GM19395 (cell line): Measurements from ENCODE around the gene GATA6.

ENCODE experiments used
- ATAC-seq: cut with Tn5 transposase; IDR thresholded peaks from one replicate; pipeline ENCODE4 v1.9.1; 2021; ENCODE audit warnings: mild to moderate bottlenecking, moderate library complexity; ENCODE audit not compliant: unreplicated experiment

The GATA6 gene

DNA sequence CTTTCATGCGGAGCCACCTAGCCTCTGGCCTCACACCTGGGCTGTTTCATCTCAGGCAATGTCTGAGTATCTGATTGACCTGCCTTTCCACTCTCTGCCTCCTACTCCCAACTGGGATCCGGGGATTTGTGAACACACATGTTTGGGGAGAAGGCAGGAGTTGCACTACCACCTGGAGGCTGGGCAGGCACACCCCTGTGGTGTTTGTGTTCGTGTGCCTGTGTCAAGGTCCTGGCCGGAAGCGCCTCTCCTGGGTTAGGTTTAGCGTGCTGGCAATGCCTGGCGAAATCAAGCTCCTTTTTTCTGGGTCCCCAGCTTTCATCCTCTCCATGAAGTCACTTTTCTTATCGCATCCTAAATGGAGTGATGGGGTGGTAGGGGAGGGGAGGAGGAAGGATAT is 63.9 kb downstream of the GATA6 start:
- ATAC-seq: no peak

DNA sequence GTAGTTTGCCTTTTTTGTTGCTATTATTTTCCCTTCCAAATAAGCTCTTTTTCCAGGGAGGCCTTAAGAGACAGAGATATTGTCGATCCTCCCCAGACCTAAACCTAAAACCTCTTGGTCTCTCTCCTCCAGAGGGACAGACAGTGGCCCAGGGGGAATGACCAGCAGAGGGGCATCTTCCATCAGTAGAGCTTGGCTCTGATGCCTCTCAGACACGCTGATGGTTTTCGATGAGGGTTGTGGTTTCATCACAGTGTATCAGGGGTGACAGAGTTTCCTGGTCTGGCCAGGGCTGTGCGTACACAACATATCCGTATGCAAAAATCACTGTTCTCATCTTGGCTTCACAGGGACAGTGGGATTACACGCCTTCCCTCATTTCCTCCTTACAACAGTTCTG is 68.6 kb downstream of the GATA6 start:
- no peak for ATAC-seq

DNA sequence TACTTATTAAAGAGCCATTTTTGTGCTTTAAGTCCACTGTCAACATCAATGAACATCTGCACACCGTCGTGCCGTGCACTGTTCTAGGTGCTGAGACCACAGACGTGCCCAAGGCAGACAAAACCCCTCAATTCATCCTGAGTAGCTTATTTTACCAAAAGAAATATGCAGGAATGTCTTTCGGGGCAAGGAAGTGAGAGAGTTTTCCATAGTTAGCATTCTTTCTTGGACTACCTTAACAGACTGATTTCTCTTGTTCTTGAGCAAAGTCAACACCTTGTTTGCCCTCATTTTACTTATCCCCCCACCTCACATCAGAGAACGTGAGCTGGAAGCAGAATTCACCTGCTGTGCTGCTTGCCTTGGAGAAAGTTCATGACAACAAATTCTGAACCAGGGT is 69.3 kb downstream of the GATA6 start:
- no peak for ATAC-seq

DNA sequence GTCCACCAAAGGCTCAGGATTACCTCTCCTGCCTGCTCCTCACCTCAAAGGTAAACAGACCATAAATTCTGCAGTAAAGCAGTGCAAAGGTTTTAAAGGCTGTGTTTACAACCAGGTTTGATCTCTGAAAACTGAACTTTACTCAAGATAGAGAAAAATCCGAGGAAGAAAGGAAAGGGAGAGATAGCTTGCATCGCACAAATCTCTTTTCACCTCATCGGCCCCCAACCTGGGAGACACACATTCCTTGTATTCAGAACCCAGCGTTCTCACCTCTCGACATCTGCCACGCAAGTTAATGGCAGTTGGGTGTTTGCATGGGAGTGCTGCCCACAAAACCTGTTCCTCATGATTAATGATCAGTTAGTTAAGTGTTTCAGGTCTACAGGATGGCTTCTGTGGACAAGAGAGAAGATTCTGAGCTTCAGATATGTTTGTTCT is 72.6 kb downstream of the GATA6 start:
- ATAC-seq: no peak

GRCh38 chr18:22243513-22243912 is 74.1 kb downstream of the GATA6 start:
- ATAC-seq: no peak

- no peak for ATAC-seq
These were observed 80.6 kb downstream of the GATA6 start for GRCh38 chr18:22250026-22250425.

DNA sequence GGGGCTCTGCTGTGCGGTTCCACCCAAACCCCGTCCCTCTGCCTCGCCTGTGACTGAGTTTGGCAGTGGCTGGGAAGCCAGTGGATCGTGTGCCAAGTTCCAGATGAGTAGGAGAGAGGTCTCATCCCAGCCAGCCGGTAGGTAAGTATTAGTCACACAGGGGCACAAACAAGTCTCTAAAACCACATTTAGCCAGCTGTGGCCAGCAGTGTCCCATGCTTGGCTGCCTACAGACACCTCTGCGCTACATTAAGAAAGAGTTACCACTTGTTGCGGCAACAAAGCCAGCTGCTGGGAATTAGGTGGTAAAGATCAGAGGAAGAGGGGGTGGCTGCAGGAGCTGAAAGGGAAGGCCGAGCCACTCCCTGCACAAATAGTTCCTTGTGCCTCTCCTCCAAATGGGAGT is 81.2 kb downstream of the GATA6 start:
- ATAC-seq: no peak
